GM18873 (cell line): ENCODE measurements around the gene DENND1A.
"Not testable (repeated sequence)": the region's sequence is repeated elsewhere in the genome, so short reads cannot be mapped to it uniquely, and the experiment has no call there.

ENCODE experiments used
- ATAC-seq: cut with Tn5 transposase; IDR thresholded peaks from one replicate; pipeline ENCODE4 v1.9.1; 2021; ENCODE audit warnings: mild to moderate bottlenecking, moderate library complexity, moderate number of reproducible peaks; ENCODE audit not compliant: unreplicated experiment, low FRiP score

Gene DENND1A

DNA sequence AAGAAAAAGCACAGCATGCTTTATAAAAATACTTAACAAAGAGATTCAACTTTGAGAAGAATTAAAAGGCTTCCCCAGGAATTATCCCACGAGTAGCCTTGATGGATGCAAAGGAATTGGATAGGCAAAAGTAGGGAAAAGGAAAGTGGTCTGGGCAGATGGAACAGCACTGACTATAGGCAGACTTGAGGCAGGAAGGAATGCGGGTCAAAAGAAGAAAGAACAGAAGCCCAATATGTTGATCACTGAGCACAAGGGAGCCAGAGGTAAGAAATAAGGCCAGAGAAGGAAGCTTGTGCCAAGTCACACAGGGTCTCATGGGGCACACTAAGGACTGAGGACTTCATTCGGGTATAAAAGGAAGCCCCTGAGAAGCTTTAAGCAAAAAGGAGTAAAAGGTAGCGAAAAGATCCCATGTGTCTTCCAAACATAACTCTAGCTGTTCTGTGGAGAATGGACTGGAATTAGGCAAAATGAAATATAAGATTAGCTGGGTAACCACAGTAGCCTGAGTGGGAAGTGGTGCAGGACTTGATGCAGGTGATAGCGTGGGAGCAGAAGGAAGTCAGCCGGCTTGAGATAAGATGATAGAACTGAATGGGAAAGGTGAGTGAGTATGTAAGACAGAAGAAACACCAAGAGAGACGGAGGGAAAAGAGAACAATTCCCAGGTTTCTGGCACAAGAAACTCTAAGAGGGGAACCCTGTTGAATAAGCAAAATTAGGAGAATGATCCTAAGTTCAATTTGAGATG lies 106.6 kb downstream of the DENND1A start:
- ATAC-seq, result no peak

DNA sequence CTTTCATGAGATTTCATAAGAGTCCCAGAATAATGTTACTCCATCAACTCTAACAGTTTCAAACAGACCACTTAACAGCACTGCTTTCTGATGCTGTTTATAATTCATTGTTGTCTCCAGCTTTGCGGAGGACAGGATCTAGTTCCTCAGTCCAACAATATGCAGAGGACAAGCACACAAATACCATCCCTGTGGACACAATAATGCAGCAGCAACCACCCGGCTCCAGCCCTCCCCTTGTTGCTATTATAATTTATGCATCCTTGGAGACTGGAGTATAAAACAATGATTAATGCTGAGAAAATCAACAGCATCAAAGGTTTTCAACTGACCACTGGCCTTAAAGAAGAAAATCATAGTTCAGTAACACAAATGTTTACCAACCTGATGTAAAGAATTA lies 108.3 kb downstream of the DENND1A start:
- ATAC-seq, result no peak

DNA sequence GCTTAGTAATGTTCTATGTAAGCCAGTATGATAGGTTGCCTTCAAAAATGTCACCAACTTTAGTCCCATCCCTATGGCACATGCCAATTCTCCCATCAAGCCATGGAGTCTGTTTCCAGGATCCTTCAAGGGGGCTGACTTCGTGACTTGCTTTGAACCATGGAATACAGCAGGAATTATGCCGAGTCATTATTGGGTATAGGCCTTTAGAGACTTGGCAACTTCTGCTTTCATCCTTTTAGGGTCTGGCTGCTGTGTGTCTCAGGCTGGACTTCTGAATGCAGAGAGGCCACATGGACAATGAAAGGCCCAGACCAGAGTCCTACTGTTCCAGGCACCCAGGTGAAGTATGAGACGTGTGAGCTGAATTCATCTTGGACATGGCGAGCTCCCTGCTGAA lies 109.8 kb downstream of the DENND1A start:
- ATAC-seq, result no peak

DNA sequence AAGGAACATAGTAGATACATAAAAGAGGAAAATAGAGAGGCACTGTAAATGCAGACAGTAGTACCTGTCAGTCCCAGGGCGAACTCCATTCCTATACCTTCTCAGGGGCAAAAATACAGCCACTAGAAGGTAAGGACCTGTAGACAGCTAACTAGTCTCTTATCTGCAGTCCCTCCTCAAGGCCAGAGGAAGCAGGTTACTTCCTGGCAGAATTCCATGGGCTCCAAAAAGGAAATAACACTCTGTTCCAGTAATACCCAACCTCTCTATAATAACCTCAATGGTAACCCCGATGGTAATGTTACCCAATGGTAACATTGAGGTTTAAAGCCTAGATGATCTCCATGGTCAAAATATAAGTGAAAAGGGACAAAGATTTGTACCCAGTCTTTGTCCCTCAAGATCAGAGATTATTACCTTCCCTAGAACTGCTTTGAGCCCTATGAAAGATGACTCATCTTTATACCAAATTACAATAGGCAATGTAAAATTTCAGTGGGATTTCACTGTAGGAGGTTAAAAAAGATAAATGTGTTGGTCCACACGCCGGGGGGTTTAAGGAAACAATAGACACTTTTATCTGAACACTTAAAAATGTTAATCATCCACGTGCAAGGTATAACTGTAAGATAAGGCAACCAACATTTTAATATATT lies 113.0 kb downstream of the DENND1A start:
- ATAC-seq, result no peak

DNA sequence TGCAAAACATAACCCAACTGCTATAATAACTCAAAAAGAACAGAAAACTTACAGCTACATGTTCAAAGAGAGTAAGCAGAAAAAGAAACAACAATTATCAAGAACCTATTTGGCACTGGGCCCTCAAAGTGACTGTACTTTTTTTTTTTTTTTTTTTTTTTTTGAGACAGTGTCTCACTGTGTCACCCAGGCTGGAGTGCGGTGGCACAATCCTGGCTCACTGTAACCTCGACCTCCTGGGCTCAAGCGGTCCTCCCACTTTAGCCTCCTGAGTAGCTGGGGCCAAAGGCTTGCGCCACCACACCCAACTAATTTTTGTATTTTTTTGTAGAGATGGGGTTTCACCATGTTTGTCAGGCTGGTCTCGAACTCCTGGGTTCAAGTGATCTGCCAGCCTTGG lies 114.1 kb downstream of the DENND1A start:
- ATAC-seq, result not testable (repeated sequence)

DNA sequence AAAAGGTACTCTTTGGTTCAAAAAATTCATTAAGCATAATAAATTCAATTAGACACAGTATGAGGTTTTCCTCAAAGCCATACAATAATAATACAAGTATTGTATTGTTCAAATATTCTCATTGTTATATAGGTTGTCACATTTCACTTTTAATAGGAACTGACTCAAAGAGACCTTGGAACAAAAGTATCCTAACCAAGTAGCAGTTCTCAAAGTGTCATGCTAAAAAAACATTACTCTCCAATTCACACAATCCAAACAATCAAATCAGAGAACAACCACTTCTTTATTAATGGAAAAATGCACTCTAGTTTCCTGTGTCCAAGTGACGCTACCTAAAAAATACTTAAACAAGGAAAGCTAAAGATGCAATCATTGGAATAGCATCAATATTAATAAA lies 115.4 kb downstream of the DENND1A start:
- ATAC-seq, result no peak

DNA sequence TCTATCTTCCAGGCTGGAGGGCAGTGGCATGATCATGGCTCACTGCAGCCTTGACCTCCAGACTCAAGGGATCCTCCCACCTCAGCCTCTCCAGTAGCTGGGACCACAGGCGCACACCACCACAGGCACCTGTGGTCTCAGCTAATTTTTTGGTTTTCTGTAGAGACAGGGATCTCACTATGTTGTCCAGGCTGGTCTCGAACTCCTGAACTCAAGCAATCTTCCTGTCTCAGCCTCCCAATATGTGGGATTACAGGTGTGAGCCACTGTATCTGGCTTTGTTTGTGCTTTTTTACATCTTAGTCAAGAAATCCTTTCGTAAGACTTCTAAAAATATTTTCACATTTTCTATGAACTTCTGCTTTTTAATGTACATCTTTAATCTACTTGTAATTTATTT lies 116.9 kb downstream of the DENND1A start:
- ATAC-seq, result no peak

DNA sequence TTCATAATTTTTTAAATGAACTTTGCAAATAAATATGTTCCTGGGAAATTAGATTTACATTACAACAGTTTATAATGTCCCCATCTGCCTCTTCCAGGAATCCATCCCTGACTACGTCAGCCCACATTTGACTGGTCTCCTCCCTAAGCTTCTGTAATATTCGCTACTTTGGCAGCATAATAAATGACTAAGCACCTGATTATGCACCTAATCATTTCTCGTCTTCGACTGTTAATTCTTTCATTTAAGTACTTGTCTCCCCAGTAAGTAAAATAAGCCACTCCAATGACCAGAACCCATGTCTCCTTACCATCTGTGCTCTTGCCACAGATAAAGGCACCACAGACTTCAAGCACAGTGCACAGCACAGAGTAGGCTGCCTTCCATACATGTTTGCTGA lies 122.7 kb downstream of the DENND1A start:
- no peak for ATAC-seq

DNA sequence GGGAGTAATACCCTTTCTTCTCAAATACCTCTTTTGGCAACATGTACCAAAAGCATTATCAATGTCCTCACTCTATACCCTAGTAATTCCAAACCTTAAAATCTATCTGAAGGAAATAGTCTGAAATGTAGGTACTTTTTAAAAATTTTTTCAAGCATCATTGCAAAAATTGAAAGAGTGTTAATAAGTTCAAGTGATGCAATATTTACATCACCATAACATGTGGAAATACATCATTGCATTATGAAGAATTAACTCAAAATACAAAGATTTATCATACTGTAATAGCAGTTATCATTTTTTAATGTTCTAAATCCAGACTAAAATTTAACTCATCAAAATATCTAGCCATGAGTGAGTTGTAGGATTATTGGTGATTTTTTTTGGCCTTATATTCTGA lies 123.1 kb downstream of the DENND1A start:
- ATAC-seq, result no peak

DNA sequence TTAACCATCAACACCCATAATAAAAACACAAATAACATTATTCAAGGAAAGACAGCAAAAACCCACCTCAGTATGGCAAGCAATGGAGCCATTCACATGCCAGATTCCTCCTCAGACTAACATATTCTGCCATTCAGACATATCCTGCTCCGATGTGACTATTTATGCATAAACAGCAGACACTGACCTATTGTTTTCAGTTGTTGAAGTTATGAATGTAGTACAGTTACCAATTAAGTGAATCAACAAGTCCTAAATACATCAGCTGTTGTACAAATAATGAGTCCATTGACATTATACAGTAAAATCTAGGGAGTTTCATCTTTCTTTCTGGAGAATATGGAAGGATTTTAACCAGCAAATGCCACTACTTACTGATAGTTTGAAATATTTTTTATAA lies 131.7 kb downstream of the DENND1A start:
- ATAC-seq, result no peak

DNA sequence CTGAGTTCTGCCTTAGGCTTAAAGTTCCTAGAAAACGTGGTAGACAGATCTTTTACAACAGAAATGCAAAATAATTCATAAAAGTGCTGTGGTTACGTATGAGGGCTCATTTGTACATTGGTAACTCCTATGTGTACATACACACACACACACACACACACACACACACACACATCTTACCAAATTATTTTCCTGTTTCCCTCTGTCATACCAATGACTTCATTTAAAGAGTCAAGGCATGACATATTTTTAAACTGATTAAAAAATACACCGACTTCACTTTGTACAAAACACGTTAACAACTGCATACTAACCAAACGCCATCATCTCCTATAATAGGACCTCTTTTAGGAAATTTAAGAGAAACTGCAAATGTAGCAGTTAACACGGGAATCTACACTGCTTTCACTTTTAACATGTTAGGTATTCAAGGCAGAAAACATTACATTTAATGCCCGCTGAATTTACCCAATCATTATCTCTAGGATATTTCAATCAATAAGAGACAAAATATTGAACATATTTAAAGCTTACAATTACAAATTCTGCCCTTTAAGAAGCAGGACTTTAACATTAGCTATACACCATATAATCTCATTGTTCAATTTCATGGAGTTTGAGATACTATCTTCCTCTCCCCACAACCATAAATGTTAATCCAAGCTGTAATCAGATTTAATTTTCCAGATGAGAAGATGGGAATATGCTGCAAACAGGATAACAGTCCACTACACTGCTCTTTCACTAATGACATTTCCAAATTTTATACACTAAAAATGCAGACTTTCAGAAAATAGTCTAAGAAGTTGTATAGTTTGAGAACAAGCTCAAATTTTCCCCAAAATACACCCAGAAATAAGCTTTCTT lies 133.1 kb downstream of the DENND1A start:
- ATAC-seq, result no peak

DNA sequence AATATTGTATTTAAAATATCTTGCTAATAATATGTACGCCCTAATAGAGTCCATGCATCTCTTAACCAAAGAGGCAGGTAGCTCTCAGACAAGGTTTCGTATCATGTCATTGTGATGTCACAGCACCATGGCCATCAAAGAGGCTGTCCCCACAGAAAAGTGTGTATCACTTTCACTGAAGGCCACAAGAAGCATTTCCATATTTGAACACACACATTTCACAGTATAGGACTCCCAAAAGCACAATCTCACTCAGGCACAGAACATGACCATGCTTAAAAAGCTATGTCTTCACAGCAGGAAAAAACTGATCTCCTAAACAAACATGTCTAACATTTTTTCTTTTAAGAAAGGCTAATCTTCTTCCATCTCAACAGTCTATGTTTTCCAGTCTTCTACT lies 133.8 kb downstream of the DENND1A start:
- ATAC-seq, result no peak

DNA sequence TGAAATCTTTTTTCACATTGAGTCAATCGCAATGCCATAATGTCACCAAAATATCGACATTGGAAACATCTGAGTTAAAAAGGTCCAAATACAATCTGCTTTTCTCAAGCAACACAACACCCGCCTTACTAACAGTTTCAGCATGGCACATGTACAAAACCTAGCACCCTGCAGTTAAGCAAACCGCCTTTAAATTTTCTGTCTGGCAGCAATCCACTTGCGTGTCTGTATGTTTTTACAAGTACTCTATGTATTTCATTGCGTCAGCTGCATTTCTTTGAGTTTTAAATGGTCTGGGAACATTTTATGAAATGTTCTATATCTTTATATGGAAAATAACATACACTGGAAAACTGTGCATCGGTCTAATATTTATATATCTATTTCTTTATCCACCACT lies 134.6 kb downstream of the DENND1A start:
- no peak for ATAC-seq

DNA sequence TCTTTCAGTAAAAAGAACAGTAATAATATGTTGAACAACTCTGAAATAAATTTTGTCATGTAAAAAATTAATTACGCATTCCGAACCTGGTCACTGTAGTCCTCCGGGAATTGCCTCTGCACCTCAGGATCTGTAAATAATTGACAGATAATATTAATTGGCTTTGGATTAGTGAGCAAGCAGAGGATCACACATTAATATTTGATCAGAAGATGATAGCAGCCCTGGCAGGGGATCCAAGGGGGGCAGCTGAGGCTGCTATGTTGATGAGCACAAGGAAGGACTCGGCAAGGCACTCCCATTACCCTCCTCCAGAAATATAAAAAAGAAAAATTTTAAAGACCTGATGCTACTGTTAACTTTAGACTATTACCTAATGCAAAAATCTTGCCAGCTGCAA lies 137.4 kb downstream of the DENND1A start:
- ATAC-seq, result no peak

DNA sequence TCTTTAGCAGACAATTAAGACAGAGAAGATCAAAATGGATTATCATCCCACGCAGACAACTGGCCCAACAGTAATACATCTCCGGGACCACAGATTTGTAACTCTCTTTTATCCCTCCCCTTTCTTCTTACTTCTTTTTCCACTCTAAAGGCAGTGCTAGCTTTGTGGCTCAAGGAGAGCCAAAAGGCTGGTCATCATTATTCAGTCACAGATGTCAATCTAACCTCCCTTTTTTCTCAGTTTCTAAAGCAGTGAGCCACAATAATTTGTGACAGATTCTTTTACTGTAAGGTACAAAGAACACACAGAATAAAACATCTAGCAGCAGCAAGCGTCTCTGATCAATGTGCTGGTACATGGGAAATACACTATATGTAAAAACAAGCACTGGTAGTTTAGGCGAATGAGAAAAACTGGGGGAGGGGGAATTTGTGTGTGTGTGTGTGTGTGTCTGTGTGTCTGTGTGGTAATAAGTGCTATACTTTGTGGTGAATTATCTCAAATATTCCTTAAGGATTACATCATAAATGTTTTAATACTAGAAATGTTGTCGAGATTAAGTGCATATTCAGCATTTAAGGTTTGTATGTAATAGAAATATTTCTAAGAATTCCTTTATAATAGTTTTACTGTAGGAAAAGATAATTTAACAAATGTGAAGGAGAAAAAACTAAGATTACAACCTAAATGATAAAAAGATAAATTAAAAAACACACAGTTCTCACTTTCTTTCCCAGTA lies 140.2 kb downstream of the DENND1A start:
- no peak for ATAC-seq

DNA sequence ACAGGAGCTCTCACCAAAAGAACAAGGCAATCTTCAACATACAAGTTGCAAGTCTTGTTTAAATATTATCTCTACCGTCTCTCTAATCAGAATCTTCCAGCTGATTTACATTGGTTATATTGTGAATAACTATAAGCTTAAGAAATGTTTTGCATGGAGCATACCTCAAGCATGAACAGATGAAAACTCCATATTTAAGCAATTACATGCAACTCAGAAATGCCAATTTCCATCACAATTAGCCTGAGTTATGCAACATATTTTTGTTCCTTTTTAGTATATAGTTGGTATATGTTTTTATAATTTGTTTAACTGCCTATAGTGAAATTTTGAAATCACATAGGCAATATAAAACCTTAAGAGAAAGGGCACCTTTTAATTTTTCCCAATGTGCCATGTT lies 142.5 kb downstream of the DENND1A start:
- no peak for ATAC-seq

DNA sequence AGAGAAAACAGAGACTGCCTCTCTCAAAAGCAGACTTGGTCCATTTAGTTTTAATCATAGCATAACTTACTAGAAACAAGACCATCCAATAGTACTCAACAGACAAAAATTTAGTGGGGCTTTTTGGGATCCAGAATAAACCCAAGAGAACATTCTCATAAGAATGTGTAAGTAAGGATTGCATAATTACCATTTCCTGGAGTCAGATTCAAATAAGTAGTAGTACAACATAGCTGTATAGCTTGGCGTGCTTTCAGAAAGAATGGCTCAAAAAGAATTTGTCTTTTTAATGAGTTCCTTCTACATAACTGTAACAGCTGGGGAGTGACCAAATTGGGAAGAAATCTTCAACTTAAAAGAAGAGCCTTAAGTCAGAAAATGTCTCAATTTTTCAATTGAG lies 145.4 kb downstream of the DENND1A start:
- no peak for ATAC-seq

DNA sequence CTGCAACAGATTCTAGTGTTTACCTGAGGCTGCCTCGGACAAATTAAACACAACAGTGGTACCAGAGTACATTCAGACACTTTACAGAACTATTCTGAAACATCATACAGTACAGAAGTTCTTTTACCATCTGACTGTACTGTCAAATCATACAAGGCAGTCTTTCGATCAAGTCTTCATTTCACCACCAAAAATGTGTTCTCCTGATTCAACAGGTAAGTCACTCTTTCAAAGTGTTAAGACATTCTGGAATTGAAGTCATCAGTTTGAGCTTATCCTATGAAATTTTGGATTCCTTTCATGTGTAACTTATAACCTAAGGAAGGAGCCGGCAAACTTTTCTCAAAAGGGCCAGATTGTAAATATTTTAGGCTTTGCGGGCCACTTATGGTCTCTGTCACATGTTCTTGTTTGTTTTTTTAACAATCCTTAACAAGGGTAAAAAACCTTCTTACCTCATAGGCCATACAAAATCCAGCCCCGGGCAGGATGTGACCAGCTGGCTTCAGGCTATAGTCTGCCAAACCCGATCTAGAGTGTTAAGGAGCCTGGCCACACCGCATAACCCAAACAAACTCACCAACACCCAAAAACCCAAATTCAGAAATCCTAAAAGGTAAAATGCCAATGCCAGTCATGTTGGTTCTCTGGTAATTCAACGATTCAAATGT lies 151.6 kb downstream of the DENND1A start:
- no peak for ATAC-seq

DNA sequence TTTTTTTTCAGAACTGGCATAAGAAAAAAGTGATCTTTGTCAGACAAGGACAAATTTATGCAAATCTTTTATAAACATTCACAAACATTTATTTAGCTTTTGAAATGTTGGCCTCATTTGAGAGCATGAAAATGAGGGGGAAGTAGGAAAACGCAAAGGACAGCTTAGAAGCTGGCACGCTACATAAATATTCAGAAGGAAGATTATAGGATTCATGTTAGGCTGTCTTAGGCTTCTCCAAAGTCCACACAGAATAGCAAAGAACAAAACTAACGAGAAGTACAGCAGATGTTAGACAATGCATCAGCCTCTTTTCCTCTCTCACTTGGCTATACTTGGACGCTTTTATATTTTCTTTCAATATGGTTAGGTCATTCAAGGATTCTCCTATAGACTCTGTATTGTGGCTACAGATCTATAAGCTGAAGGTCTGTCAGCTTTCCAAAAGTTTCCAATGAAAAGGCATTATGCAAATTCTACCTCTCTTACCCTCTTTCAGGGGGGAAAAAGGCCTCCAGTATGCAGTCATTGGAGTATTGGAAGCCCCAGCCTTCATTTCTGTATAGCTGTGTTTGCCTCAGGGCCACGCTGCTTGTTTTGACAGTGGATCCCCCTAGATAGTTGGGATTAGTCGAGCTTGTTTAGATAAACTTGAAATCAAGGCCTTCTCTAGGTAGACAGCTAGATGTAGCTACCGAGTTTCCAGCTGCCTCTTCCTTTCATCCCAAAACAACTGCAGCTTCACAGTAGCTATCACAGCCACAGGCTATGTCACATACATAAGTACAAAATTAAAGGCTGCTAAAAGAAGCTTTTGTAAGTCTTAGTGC lies 153.0 kb downstream of the DENND1A start:
- ATAC-seq, result no peak
